ENCODE measurements around the gene CLPTM1L. TPM values are rescaled to one million over a fixed set of nuclear protein-coding genes. Genes with fewer than 3 reads are reported as not detected.

CLPTM1L gene
- total RNA-seq, result 100 to 1,000 TPM in 2 of 4 donors, 10 to 100 TPM in 2; 65.0 to 165 (median 106) TPM

DNA sequence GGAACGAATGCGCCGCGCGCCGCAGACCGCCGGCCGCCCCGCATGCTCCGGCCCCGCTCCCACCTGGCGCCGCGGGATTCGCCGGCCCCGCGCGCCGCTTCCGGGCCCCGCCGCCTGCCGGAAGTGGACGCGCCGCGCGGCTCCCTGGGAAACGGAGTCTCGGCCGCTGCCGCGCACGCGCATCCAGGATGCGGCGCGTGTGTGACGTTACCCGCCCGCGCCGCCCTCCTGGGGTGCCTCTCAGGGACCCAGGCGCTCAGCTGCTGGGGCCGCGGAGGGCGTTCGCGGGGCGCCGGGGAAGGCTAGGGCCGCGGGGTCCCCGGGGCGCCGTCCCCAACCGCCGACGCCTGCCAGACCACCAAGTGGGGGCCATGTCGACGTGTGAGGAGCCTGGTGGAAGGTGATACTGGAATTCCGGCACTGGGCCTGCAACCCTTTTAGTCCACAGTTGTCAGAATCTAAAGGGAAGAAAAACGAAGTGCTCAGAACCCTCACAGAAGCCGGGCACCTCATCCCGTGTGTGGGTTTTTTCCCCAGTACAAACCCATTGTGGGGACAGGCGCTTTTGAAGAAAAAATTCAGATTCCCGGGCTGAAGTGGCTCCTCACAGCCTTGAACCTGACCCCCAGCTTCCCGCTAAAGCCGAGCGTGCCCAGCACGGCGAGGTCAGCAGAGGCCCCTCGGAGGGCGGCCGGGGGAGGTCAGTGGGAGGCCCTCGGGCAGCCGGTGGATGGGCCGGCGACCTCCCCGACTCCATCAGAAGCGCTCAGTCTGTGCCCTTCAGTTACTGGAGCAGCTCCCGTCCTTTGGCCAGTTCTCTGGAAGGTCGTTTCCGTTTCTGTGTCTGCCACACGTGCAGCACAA is at the start of gene CLPTM1L:
Gene CLPTM1L (minus strand): TSS at position 125 of the 864 bp plus-strand sequence. CDS start 258 bp downstream, outside the sequence.
- peak; percentile 93 for ATAC-seq (ENCODE audit: low FRiP score)
- peak; percentile 51 for DNase-seq (ENCODE audit: low spot score)
- TF ChIP-seq CTCF (IDR thresholded peaks at IDR 0.05), result no peak

- no peak for ATAC-seq (ENCODE audit: low FRiP score)
- no peak for TF ChIP-seq CTCF (IDR thresholded peaks at IDR 0.05)
- no peak for DNase-seq (ENCODE audit: low spot score)
Measured at GRCh38 chr5:1393571-1394501, 48.9 kb upstream of the CLPTM1L start.

- no peak for ATAC-seq (ENCODE audit: low FRiP score)
- TF ChIP-seq CTCF (IDR thresholded peaks at IDR 0.05), result no peak
- DNase-seq (ENCODE audit: low spot score), result no peak
Measured at GRCh38 chr5:1392801-1393565, 48.1 kb upstream of the CLPTM1L start.

- DNase-seq (ENCODE audit: low spot score) (no peak), ATAC-seq (ENCODE audit: low FRiP score) (no peak)
- no peak for TF ChIP-seq CTCF (IDR thresholded peaks at IDR 0.05)
Measured at GRCh38 chr5:1392261-1392660, 47.4 kb upstream of the CLPTM1L start.

GRCh38 chr5:1391691-1392090 is 46.8 kb upstream of the CLPTM1L start:
- no peak for DNase-seq (ENCODE audit: low spot score)
- no peak for TF ChIP-seq CTCF (IDR thresholded peaks at IDR 0.05)
- ATAC-seq (ENCODE audit: low FRiP score), result no peak

- no peak for TF ChIP-seq CTCF (IDR thresholded peaks at IDR 0.05)
- no peak for DNase-seq (ENCODE audit: low spot score)
Measured at GRCh38 chr5:1390861-1391600, 46.1 kb upstream of the CLPTM1L start.

More at GRCh38 chr5:1390861-1391600, 46.1 kb upstream of the CLPTM1L start:
- no peak for ATAC-seq (ENCODE audit: low FRiP score)

Data from omental fat pad (tissue), 4 donors.